Measurements from ENCODE around the gene CACNA2D3. TPM values are rescaled to one million over a fixed set of nuclear protein-coding genes. Genes with fewer than 3 reads are reported as not detected.

Gene CACNA2D3
- total RNA-seq, 4 donors from 2014 or later, result 0.83 to 5.0 (median 2.5) TPM

- intact Hi-C loops (cut with DNase I; ENCODE audit: low total_unique reads), result no loop called here
- Histone ChIP-seq H3K9me3 (no peaks in the 10 kb centered on the region), H3K4me3 (no peak overlapping the region), H3K4me1 (no peaks in the 10 kb centered on the region), H3K36me3 (no peaks in the 10 kb centered on the region), H3K27me3 (no peaks in the 10 kb centered on the region), H3K27ac (no peak overlapping the region)
- no peak for DNase-seq
- TF ChIP-seq CTCF (IDR thresholded peaks at IDR 0.05) (no peak), POLR2A (IDR thresholded peaks at IDR 0.05) (no peak)
Measured at GRCh38 chr3:54240309-54240708, 118.0 kb downstream of the CACNA2D3 start.

- no peaks in the 10 kb centered on the region for H3K27me3 ChIP-seq
- no peaks in the 10 kb centered on the region for H3K36me3 ChIP-seq
- H3K4me3 ChIP-seq, result peak overlapping the region in 1 of 2 donors; percentile 11
- no peak overlapping the region for H3K27ac ChIP-seq
- intact Hi-C loops (cut with DNase I; ENCODE audit: low total_unique reads), result no loop called here
- no peak for DNase-seq
- TF ChIP-seq CTCF (IDR thresholded peaks at IDR 0.05) (no peak), POLR2A (IDR thresholded peaks at IDR 0.05) (no peak)
- peaks cover 0 to 3% of the 10 kb centered on the region in 2 donors for H3K9me3 ChIP-seq
- no peaks in the 10 kb centered on the region for H3K4me1 ChIP-seq
Measured at GRCh38 chr3:54243056-54243931, 120.9 kb downstream of the CACNA2D3 start.

GRCh38 chr3:54243960-54244682 lies 121.8 kb downstream of the CACNA2D3 start:
- DNase-seq, result no peak
- TF ChIP-seq POLR2A (IDR thresholded peaks at IDR 0.05), result no peak
- TF ChIP-seq CTCF (IDR thresholded peaks at IDR 0.05), result no peak
- Histone ChIP-seq H3K4me1 (no peaks in the 10 kb centered on the region), H3K27ac (no peak overlapping the region), H3K4me3 (no peak overlapping the region), H3K36me3 (no peaks in the 10 kb centered on the region), H3K9me3 (peaks cover 0 to 3% of the 10 kb centered on the region in 2 donors), H3K27me3 (no peaks in the 10 kb centered on the region)
- intact Hi-C loops (cut with DNase I; ENCODE audit: low total_unique reads), result no loop called here

- Histone ChIP-seq H3K9me3 (peaks cover 0 to 3% of the 10 kb centered on the region in 2 donors), H3K4me3 (no peak overlapping the region), H3K36me3 (no peaks in the 10 kb centered on the region), H3K27ac (no peak overlapping the region), H3K4me1 (no peaks in the 10 kb centered on the region), H3K27me3 (no peaks in the 10 kb centered on the region)
- no peak for DNase-seq
- no peak for TF ChIP-seq CTCF (IDR thresholded peaks at IDR 0.05)
- TF ChIP-seq POLR2A (IDR thresholded peaks at IDR 0.05), result no peak
- intact Hi-C loops (cut with DNase I; ENCODE audit: low total_unique reads), result no loop called here
Measured at GRCh38 chr3:54251705-54252104, 129.4 kb downstream of the CACNA2D3 start.

Data from uterus (tissue), 4 donors.